Panc1 (cell line): ENCODE data around the gene CISTR. TPM values are rescaled to one million over a fixed set of nuclear protein-coding genes. Genes with fewer than 3 reads are reported as not detected.
"Not testable (repeated sequence)": the region's sequence is repeated elsewhere in the genome, so short reads cannot be mapped to it uniquely, and the experiment has no call there.

ENCODE experiments used
- ATAC-seq: fragments of 200-7000 bp; cut with Tn5 transposase; 2 replicates; pipeline ENCODE4 v1.9.1; 2020; ENCODE audit warnings: mild to moderate bottlenecking, moderate library complexity
- BruUV-seq: library from RNA; stranded (reverse); fragments of 400-500 nt; replicated peaks from 2 replicates; lab custom pipeline; 2021; lab: Mats Ljungman, UMichigan
- CTCF ChIA-PET: fragments of 300-600 bp; sonication (Branson Sonifier 250); formaldehyde crosslinking; loops from one replicate; lab custom pipeline; 2022; ENCODE audit warnings: antibody characterized with exemption; lab: Charles Lee
- POLR2A ChIA-PET: fragments of 300-600 bp; sonication (Branson Sonifier 250); formaldehyde crosslinking; loops from one replicate; lab custom pipeline; 2022; ENCODE audit warnings: antibody characterized with exemption; lab: Charles Lee
- DNase-seq: peaks from one replicate; pipeline ENCODE4 v3.0.0-alpha.2; 2010; ENCODE audit warnings: low read depth, low spot score
- H3K27ac ChIP-seq: 2 replicates; pipeline ENCODE4 v1.5.1; 2011; ENCODE audit warnings: mild to moderate bottlenecking, low read length, inconsistent platforms
- H3K27me3 ChIP-seq: fragments of 200-500 bp; sonication (Bioruptor generic); 2 replicates; pipeline ENCODE4 v1.6.0; 2014; ENCODE audit warnings: low read length, inconsistent platforms; ENCODE audit not compliant: control insufficient read depth, insufficient read depth
- H3K36me3 ChIP-seq: fragments of 200-500 bp; sonication (Bioruptor generic); 2 replicates; pipeline ENCODE4 v1.5.1; 2014; ENCODE audit warnings: inconsistent platforms, mild to moderate bottlenecking, low read length, moderate library complexity; ENCODE audit not compliant: control insufficient read depth, insufficient read depth
- H3K4me1 ChIP-seq: 2 replicates; pipeline ENCODE4 v1.5.1; 2011; ENCODE audit warnings: inconsistent platforms, mild to moderate bottlenecking, low read length, moderate library complexity; ENCODE audit not compliant: control insufficient read depth, insufficient read depth
- H3K4me3 ChIP-seq, 2 experiments: 2 replicates each; pipeline ENCODE4 v1.5.1; 2011 to 2012; ENCODE audit warnings: low read depth in 2 of 2, low read length in 2 of 2, mild to moderate bottlenecking in 2 of 2, inconsistent platforms in 1 of 2, moderate library complexity in 1 of 2
- H3K9me3 ChIP-seq: fragments of 200-500 bp; sonication (Bioruptor generic); 2 replicates; pipeline ENCODE4 v1.5.1; 2014; ENCODE audit warnings: low read depth, mild to moderate bottlenecking, inconsistent platforms, low read length, moderate library complexity; ENCODE audit not compliant: control insufficient read depth, insufficient read depth
- POLR2AphosphoS5 ChIP-seq: IDR thresholded peaks from 2 replicates; pipeline ENCODE4 v1.6.1; 2012; ENCODE audit warnings: mild to moderate bottlenecking, low read depth, low read length, moderate library complexity
- SIN3A ChIP-seq: IDR thresholded peaks from 2 replicates; pipeline ENCODE4 v1.6.1; 2012; ENCODE audit warnings: low read depth, mild to moderate bottlenecking, low read length, moderate library complexity, borderline replicate concordance; ENCODE audit not compliant: insufficient read depth
- TCF7L2 ChIP-seq: IDR thresholded peaks from 2 replicates; pipeline ENCODE4 v1.6.1; 2011; ENCODE audit warnings: mild to moderate bottlenecking, low read depth, low read length, inconsistent platforms
- in situ Hi-C: cut with HindIII; loops from 2 replicates; pipeline ENCODE4 v1.10.0; 2016; ENCODE audit warnings: low sequenced_read_pairs, low pct_unique_long_range_greater_than_20kb
- intact Hi-C: fragments of 100-400 bp; cut with micrococcal nuclease; formaldehyde crosslinking; loops from one replicate; pipeline ENCODE4 v1.10.0; 2022; ENCODE audit not compliant: unreplicated experiment
- total RNA-seq: library from RNA; stranded (reverse); gene quantifications from one replicate; pipeline ENCODE4 v1.2.1, GENCODE V29; 2021; ENCODE audit not compliant: unreplicated experiment
- TF ChIP-seq, protein P1 (sequence below): fragments of 450-650 bp; IDR thresholded peaks from 2 replicates; pipeline ENCODE4 v1.5.1; 2017; ENCODE audit warnings: mild to moderate bottlenecking
- TF ChIP-seq, protein P2 (sequence below), 2 experiments: IDR thresholded peaks; 2 replicates each; pipeline ENCODE4 v1.6.1; 2011 to 2012; ENCODE audit warnings: low read depth in 2 of 2, control low read depth in 1 of 2, low read length in 1 of 2, mild to moderate bottlenecking in 1 of 2, moderate library complexity in 1 of 2; ENCODE audit not compliant: insufficient read depth in 1 of 2

Gene CISTR
- total RNA-seq, 1 experiment from 2014 or later, result not detected

DNA sequence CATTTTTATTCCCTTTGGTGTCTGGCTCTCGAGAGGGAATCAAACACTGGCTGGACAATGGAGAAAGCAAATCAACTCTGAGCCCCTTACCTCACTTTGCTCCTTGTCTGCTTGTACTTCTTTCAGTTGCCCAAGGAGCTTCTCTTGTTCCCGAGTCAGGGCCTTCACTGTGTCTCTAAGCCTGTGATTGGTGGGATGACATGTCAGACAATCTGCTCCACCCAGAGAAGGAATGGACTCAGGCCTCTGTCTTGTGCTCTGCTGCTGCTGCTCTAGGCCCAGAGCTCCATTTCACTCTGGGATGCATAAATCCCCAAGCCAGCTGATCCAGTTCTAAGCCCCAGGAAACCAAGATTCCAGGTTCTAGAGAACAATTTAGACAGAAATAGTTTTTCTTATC lies 32.1 kb downstream of the CISTR start:
- BruUV-seq, result no TSS peak
- Histone ChIP-seq H3K4me1 (no peaks in the 10 kb centered on the region), H3K36me3 (no peaks in the 10 kb centered on the region), H3K4me3 (no peak overlapping the region), H3K27me3 (no peaks in the 10 kb centered on the region), H3K27ac (no peak overlapping the region), H3K9me3 (no peaks in the 10 kb centered on the region)
- POLR2A ChIA-PET, result no interaction called here
- CTCF ChIA-PET, result no interaction called here
- ATAC-seq (no peak; the same call in 1 of the 2 replicates), DNase-seq (no peak)
- in situ Hi-C loops (no loop called here), intact Hi-C loops (no loop called here)
- TF ChIP-seq, protein P1, sequence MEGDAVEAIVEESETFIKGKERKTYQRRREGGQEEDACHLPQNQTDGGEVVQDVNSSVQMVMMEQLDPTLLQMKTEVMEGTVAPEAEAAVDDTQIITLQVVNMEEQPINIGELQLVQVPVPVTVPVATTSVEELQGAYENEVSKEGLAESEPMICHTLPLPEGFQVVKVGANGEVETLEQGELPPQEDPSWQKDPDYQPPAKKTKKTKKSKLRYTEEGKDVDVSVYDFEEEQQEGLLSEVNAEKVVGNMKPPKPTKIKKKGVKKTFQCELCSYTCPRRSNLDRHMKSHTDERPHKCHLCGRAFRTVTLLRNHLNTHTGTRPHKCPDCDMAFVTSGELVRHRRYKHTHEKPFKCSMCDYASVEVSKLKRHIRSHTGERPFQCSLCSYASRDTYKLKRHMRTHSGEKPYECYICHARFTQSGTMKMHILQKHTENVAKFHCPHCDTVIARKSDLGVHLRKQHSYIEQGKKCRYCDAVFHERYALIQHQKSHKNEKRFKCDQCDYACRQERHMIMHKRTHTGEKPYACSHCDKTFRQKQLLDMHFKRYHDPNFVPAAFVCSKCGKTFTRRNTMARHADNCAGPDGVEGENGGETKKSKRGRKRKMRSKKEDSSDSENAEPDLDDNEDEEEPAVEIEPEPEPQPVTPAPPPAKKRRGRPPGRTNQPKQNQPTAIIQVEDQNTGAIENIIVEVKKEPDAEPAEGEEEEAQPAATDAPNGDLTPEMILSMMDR, result no peak
- TF ChIP-seq SIN3A, result no peak
- TF ChIP-seq, protein P2, sequence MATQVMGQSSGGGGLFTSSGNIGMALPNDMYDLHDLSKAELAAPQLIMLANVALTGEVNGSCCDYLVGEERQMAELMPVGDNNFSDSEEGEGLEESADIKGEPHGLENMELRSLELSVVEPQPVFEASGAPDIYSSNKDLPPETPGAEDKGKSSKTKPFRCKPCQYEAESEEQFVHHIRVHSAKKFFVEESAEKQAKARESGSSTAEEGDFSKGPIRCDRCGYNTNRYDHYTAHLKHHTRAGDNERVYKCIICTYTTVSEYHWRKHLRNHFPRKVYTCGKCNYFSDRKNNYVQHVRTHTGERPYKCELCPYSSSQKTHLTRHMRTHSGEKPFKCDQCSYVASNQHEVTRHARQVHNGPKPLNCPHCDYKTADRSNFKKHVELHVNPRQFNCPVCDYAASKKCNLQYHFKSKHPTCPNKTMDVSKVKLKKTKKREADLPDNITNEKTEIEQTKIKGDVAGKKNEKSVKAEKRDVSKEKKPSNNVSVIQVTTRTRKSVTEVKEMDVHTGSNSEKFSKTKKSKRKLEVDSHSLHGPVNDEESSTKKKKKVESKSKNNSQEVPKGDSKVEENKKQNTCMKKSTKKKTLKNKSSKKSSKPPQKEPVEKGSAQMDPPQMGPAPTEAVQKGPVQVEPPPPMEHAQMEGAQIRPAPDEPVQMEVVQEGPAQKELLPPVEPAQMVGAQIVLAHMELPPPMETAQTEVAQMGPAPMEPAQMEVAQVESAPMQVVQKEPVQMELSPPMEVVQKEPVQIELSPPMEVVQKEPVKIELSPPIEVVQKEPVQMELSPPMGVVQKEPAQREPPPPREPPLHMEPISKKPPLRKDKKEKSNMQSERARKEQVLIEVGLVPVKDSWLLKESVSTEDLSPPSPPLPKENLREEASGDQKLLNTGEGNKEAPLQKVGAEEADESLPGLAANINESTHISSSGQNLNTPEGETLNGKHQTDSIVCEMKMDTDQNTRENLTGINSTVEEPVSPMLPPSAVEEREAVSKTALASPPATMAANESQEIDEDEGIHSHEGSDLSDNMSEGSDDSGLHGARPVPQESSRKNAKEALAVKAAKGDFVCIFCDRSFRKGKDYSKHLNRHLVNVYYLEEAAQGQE (IDR thresholded peaks at IDR 0.05; ENCODE audit: insufficient read depth in 1 of 2, low read depth in 2 of 2, low read length in 1 of 2), result no peak
- TF ChIP-seq POLR2AphosphoS5, result no peak
- no peak for TF ChIP-seq TCF7L2

DNA sequence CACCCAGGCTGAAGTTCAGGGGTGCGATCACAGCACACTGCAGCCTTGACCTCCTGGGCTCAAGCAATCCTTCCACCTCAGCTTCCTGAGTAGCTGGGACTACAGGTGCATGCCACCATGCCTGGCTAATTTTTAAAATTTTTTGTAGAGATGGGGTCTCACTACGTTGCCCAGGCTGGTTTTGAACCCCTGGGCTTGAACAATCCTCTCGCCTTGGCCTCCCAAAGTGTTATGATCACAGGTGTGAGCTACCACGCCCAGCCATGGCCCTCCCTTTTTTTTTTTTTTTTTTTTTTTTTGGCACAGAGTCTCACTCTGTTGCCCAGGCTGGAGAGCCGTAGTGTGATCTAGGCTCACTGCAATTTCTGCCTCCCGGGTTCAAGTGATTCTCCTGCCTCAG lies 33.2 kb downstream of the CISTR start:
- H3K9me3 ChIP-seq, intact Hi-C loops, in situ Hi-C loops, DNase-seq, ATAC-seq, H3K27ac ChIP-seq, H3K4me3 ChIP-seq, H3K36me3 ChIP-seq, H3K4me1 ChIP-seq, BruUV-seq, H3K27me3 ChIP-seq, POLR2A ChIA-PET: not testable (repeated sequence)
- CTCF ChIA-PET, result interaction anchor here (0.6 kb wide), 2 partner anchors 239 to 262 kb away, joined by 4 to 6 read pairs; no protein-coding TSS in a partner anchor

DNA sequence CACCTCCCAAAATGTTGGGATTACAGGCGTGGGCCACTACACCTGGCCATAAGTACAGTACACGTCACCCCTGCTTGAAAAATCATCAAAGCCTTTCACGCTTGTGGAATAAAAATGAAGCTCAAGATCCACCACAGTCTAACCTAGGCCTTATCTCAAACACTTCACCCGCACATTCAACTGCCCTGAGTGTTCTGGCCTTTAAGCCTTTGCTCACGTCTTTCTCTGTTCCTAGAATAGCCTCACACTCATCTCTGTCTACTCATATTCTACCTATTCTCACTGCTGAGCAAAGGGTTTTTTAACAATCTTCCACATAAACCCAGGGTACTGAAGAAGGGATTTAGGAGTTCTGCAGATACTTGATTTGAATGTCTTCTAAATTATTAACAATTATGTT lies 34.5 kb downstream of the CISTR start:
- Histone ChIP-seq H3K36me3 (no peaks in the 10 kb centered on the region), H3K27me3 (no peaks in the 10 kb centered on the region), H3K9me3 (no peaks in the 10 kb centered on the region), H3K4me3 (no peak overlapping the region), H3K4me1 (no peaks in the 10 kb centered on the region), H3K27ac (no peak overlapping the region)
- in situ Hi-C loops (no loop called here), intact Hi-C loops (no loop called here)
- TF ChIP-seq, protein P1, result no peak
- TF ChIP-seq SIN3A, result no peak
- no peak for TF ChIP-seq TCF7L2
- TF ChIP-seq POLR2AphosphoS5, result no peak
- TF ChIP-seq, protein P2 (IDR thresholded peaks at IDR 0.05; ENCODE audit: insufficient read depth in 1 of 2, low read depth in 2 of 2, low read length in 1 of 2), result no peak
- no TSS peak for BruUV-seq
- POLR2A ChIA-PET, result interaction anchor here (0.6 kb wide), 1 partner anchor 28 kb away, joined by 4 read pairs; no protein-coding TSS in a partner anchor
- no peak for ATAC-seq
- CTCF ChIA-PET, result no interaction called here
- no peak for DNase-seq
